Stimulated activated naive B cell treated with anti-CD40 and anti-IgM and Interleukin-4, amounts not matched to agents 10 μg/mL and 1 μg/mL and 100 μg/mL, for 72 hours (primary cell): Measurements from ENCODE around the gene BTBD6.
A peak's percentile ranks its signal among the peaks of the same experiment; 100 is the strongest.

ENCODE experiments used
- ATAC-seq, 2 donors: fragments of 150-1000 bp; cut with Tn5 transposase; replicated peaks; 2 replicates each; pipeline ENCODE4 v1.10.0; 2021; ENCODE audit warnings: moderate library complexity in 1 of 2
- DNase-seq: peaks from one replicate; pipeline ENCODE4 v3.0.0; 2021
- H3K27ac Mint-ChIP-seq: one replicate; pipeline ENCODE4 v1.8.0; 2022; ENCODE audit warnings: mild to moderate bottlenecking, mixed read lengths
- H3K27me3 Mint-ChIP-seq, 2 donors: one replicate each; pipeline ENCODE4 v1.8.0; 2022; ENCODE audit warnings: mixed read lengths in 2 of 2
- H3K36me3 Mint-ChIP-seq, 2 donors: one replicate each; pipeline ENCODE4 v1.8.0; 2022; ENCODE audit warnings: mixed read lengths in 2 of 2, mild to moderate bottlenecking in 1 of 2
- H3K4me1 Mint-ChIP-seq, 2 donors: one replicate each; pipeline ENCODE4 v1.8.0; 2022; ENCODE audit warnings: mixed read lengths in 2 of 2, mild to moderate bottlenecking in 1 of 2
- H3K4me3 Mint-ChIP-seq, 2 donors: one replicate each; pipeline ENCODE4 v1.8.0; 2022; ENCODE audit warnings: mild to moderate bottlenecking in 2 of 2, mixed read lengths in 2 of 2, moderate library complexity in 1 of 2
- H3K9me3 Mint-ChIP-seq, 2 donors: one replicate each; pipeline ENCODE4 v1.8.0; 2022; ENCODE audit warnings: mixed read lengths in 2 of 2, mild to moderate bottlenecking in 1 of 2

BTBD6 gene

GRCh38 chr14:105207460-105207901, 40.9 kb upstream of the BTBD6 start:
- Mint-ChIP-seq H3K4me1 (peaks cover 11 to 31% of the 10 kb centered on the region in 2 donors), H3K36me3 (peaks cover 4 to 14% of the 10 kb centered on the region in 2 donors), H3K4me3 (no peak overlapping the region), H3K27me3 (peaks cover 0 to 8% of the 10 kb centered on the region in 2 donors), H3K27ac (no peak overlapping the region), H3K9me3 (no peaks in the 10 kb centered on the region)
- no peak for ATAC-seq
- DNase-seq, result no peak

DNA sequence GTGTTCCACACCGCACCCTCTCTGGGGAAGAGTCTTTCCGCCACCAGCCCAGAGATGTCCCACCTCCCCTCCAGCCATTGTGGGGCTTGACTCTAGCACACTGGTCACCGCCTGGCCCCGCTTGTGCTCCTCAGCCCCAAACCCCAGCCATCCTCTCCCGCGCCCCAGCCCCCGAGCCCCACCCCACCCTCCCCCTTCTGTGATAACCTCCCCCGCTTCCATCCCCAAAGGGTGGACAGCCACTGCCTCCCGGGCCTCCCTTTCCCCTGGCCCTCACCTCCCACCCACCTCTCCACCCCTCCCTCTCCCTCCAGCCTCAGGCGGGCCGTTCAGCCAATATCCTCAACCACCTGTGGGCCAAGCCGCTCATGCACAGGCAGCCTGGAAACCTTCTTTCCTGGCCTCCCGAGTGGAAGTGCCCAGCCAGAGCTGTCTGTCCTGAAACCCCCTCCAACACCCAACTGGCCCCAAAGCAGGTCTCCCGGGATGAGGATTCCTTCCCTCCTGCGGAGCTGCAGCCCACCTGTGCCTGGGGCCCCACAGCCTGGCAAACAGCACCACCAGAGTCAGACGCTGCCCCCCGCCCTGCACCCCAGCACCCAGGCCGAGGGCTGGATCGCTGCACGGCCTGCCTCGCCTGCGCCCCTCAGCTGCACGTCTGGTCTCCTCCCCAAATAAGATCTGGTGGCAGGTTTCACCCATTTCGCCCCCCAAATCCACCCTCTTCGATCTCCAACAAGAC, 40.2 kb upstream of the BTBD6 start:
- peak overlapping the region; percentile 47 for H3K27ac Mint-ChIP-seq
- H3K27me3 Mint-ChIP-seq, result peaks cover 0 to 8% of the 10 kb centered on the region in 2 donors
- no peak for ATAC-seq
- H3K9me3 Mint-ChIP-seq, result no peaks in the 10 kb centered on the region
- DNase-seq, result no peak
- H3K4me1 Mint-ChIP-seq, result peaks cover 11 to 24% of the 10 kb centered on the region in 2 donors
- H3K36me3 Mint-ChIP-seq, result peaks cover 5 to 18% of the 10 kb centered on the region in 2 donors
- H3K4me3 Mint-ChIP-seq, result no peak overlapping the region

DNA sequence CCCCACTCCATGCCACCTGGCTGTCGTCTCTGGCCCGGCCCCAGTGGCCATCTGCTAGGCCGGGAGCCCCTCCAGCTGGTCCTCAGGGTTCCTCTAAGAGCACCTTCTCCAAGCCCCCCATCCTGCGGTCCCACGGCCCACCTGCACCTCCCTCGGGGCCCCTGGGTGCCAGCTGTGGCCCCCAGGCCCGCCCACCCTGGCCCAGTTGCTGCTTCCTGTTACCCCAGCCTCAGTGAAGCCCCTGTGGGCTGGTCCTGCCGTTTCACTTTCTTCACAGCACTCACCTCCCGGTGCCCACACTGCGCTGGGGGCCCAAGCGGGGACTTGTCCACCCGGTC, 39.6 kb upstream of the BTBD6 start:
- peak overlapping the region; percentile 31 for H3K27ac Mint-ChIP-seq

GRCh38 chr14:105209091-105209490, 39.2 kb upstream of the BTBD6 start:
- DNase-seq (no peak), ATAC-seq (no peak)
- Mint-ChIP-seq H3K36me3 (peaks cover 5 to 19% of the 10 kb centered on the region in 2 donors), H3K27me3 (peaks cover 0 to 5% of the 10 kb centered on the region in 2 donors), H3K4me1 (peaks cover 11 to 20% of the 10 kb centered on the region in 2 donors), H3K4me3 (no peak overlapping the region), H3K27ac (no peak overlapping the region), H3K9me3 (no peaks in the 10 kb centered on the region)

More for the DNA sequence above, 39.6 kb upstream of the BTBD6 start:
- ATAC-seq (no peak), DNase-seq (no peak)
- Mint-ChIP-seq H3K4me1 (peaks cover 11 to 23% of the 10 kb centered on the region in 2 donors), H3K27me3 (peaks cover 0 to 8% of the 10 kb centered on the region in 2 donors), H3K4me3 (no peak overlapping the region), H3K36me3 (peaks cover 5 to 19% of the 10 kb centered on the region in 2 donors), H3K9me3 (no peaks in the 10 kb centered on the region)

DNA sequence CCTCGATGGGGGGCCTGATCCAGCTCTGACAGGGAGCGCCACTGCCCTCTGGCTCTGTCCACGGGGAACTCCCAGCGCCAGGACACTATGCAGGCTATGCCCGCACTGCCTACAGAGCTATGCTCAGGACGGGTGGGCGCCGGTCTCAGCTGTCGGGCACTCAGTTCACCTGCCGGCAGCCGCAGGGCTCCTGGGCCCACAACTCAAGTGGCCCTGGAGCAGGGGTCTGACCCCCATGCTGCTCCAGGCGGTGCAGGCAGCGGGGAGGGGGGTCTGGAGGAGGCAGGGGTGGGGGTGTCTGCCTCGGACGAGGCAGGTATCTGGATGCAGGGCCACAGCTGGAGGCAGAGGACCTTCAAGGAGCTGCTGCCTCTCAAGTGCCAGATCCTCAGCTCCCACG, 38.7 kb upstream of the BTBD6 start:
- H3K4me1 Mint-ChIP-seq, result peaks cover 8 to 14% of the 10 kb centered on the region in 2 donors
- no peak for DNase-seq
- no peak for ATAC-seq
- H3K27me3 Mint-ChIP-seq, result no peaks in the 10 kb centered on the region
- no peaks in the 10 kb centered on the region for H3K9me3 Mint-ChIP-seq
- peaks cover 9 to 19% of the 10 kb centered on the region in 2 donors for H3K36me3 Mint-ChIP-seq
- H3K27ac Mint-ChIP-seq, result no peak overlapping the region
- H3K4me3 Mint-ChIP-seq, result no peak overlapping the region

- Mint-ChIP-seq H3K27ac (no peak overlapping the region), H3K4me3 (no peak overlapping the region), H3K36me3 (peaks cover 9 to 26% of the 10 kb centered on the region in 2 donors), H3K4me1 (peaks cover 4 to 6% of the 10 kb centered on the region in 2 donors), H3K27me3 (no peaks in the 10 kb centered on the region), H3K9me3 (no peaks in the 10 kb centered on the region)
- no peak for DNase-seq
- no peak for ATAC-seq
Measured at GRCh38 chr14:105210266-105211025, 37.9 kb upstream of the BTBD6 start.

GRCh38 chr14:105211086-105211757, 37.1 kb upstream of the BTBD6 start:
- H3K27ac Mint-ChIP-seq, result no peak overlapping the region

GRCh38 chr14:105211758-105212089, 36.6 kb upstream of the BTBD6 start:
- H3K27me3 Mint-ChIP-seq, result no peaks in the 10 kb centered on the region

More at GRCh38 chr14:105211086-105211757, 37.1 kb upstream of the BTBD6 start:
- H3K4me3 Mint-ChIP-seq, result no peak overlapping the region
- ATAC-seq (no peak), DNase-seq (no peak)
- H3K36me3 Mint-ChIP-seq, result peaks cover 9 to 33% of the 10 kb centered on the region in 2 donors
- H3K27me3 Mint-ChIP-seq, result no peaks in the 10 kb centered on the region
- no peaks in the 10 kb centered on the region for H3K9me3 Mint-ChIP-seq
- peaks cover 0 to 6% of the 10 kb centered on the region in 2 donors for H3K4me1 Mint-ChIP-seq

GRCh38 chr14:105212541-105213300, 35.6 kb upstream of the BTBD6 start:
- peaks cover 0 to 2% of the 10 kb centered on the region in 2 donors for H3K4me1 Mint-ChIP-seq
- ATAC-seq (no peak), DNase-seq (no peak)
- H3K9me3 Mint-ChIP-seq, result no peaks in the 10 kb centered on the region
- no peak overlapping the region for H3K4me3 Mint-ChIP-seq
- no peaks in the 10 kb centered on the region for H3K27me3 Mint-ChIP-seq
- H3K36me3 Mint-ChIP-seq, result peaks cover 18 to 43% of the 10 kb centered on the region in 2 donors
- no peak overlapping the region for H3K27ac Mint-ChIP-seq

More at GRCh38 chr14:105211758-105212089, 36.6 kb upstream of the BTBD6 start:
- Mint-ChIP-seq H3K9me3 (no peaks in the 10 kb centered on the region), H3K27ac (no peak overlapping the region), H3K4me1 (peaks cover 0 to 4% of the 10 kb centered on the region in 2 donors), H3K36me3 (peaks cover 9 to 37% of the 10 kb centered on the region in 2 donors), H3K4me3 (no peak overlapping the region)
- DNase-seq (no peak), ATAC-seq (no peak)

DNA sequence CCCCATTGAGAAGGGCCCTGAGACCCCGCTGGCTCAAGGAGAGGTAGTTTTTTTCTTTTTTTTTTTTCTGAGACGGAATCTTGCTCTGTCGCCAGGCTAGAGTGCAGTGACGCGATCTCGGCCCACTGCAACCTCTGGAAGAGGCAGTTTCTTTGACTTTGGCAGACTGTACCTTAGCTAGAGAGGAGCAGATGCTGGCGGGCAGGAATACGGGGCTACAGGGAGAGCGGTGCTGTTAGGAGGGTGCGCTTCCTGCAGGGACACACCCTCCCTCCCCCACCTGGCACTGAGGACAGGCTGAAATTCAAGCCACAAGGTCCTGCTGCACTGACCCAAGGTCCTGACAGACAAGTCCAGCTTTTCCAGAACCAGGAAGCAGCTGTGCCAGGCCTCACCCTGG, 35.0 kb upstream of the BTBD6 start:
- no peak overlapping the region for H3K4me3 Mint-ChIP-seq
- H3K27ac Mint-ChIP-seq, result no peak overlapping the region
- H3K4me1 Mint-ChIP-seq, result peaks cover 0 to 2% of the 10 kb centered on the region in 2 donors
- peaks cover 20 to 44% of the 10 kb centered on the region in 2 donors for H3K36me3 Mint-ChIP-seq
- no peaks in the 10 kb centered on the region for H3K27me3 Mint-ChIP-seq
- ATAC-seq (no peak), DNase-seq (no peak)
- H3K9me3 Mint-ChIP-seq, result no peaks in the 10 kb centered on the region

GRCh38 chr14:105214324-105214915, 33.9 kb upstream of the BTBD6 start:
- DNase-seq (no peak), ATAC-seq (no peak)
- H3K27ac Mint-ChIP-seq, result no peak overlapping the region
- H3K27me3 Mint-ChIP-seq, result no peaks in the 10 kb centered on the region
- no peaks in the 10 kb centered on the region for H3K9me3 Mint-ChIP-seq
- H3K36me3 Mint-ChIP-seq, result peaks cover 29 to 54% of the 10 kb centered on the region in 2 donors
- peaks cover 0 to 2% of the 10 kb centered on the region in 2 donors for H3K4me1 Mint-ChIP-seq
- no peak overlapping the region for H3K4me3 Mint-ChIP-seq

GRCh38 chr14:105215602-105216001, 32.7 kb upstream of the BTBD6 start:
- Mint-ChIP-seq H3K27me3 (no peaks in the 10 kb centered on the region), H3K4me1 (peaks cover 0 to 2% of the 10 kb centered on the region in 2 donors), H3K4me3 (no peak overlapping the region), H3K36me3 (peaks cover 28 to 56% of the 10 kb centered on the region in 2 donors), H3K9me3 (no peaks in the 10 kb centered on the region), H3K27ac (no peak overlapping the region)
- ATAC-seq (no peak), DNase-seq (no peak)

- peaks cover 33 to 59% of the 10 kb centered on the region in 2 donors for H3K36me3 Mint-ChIP-seq
- no peaks in the 10 kb centered on the region for H3K27me3 Mint-ChIP-seq
- no peak for DNase-seq
- H3K4me3 Mint-ChIP-seq, result no peak overlapping the region
- H3K9me3 Mint-ChIP-seq, result no peaks in the 10 kb centered on the region
- no peak overlapping the region for H3K27ac Mint-ChIP-seq
- H3K4me1 Mint-ChIP-seq, result peaks cover 0 to 2% of the 10 kb centered on the region in 2 donors
- no peak for ATAC-seq
Measured at GRCh38 chr14:105216490-105217247, 31.7 kb upstream of the BTBD6 start.
